Dedifferentiated amniotic fluid mesenchymal stem cell (primary cell): ENCODE measurements around the gene ATP7A.
"Not testable (repeated sequence)": the region's sequence is repeated elsewhere in the genome, so short reads cannot be mapped to it uniquely, and the experiment has no call there.

Experiments
- DNase-seq: peaks from one replicate; pipeline ENCODE4 v3.0.0-alpha.2; 2016; ENCODE audit errors: extremely low spot score

Gene ATP7A

DNA sequence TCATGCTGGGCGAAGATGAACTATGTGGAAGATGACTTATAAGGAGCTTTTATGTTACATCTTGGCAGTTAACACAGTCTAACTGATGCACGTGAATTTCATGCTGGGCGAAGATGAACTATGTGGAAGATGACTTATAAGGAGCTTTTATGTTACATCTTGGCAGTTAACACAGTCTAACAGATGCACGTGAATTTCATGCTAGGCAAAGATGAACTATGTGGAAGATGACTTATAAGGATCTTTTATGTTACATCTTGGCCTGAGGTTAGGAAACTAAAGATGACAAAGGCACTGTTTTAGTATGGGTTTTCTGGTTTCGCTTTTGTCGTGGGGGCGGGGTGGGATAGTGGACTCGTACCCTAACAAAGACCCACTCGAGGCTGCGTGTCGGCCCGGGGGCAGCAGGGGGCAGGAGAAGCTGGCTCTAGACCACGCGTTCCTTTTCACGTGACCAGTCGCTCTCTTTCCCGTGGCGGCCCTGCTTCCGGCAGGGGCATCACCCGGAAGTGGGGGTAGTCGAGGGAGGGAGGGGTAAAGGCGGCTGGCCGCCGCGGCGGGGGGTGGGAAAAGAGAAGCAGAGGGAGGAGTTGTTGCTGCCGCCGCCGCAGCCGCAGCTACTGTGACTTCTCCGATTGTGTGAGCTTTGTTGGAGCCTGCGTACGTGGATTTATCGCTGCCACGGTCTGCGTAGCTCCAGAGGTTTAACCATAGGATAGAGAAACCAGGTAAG is at the start of gene ATP7A:
TSS of gene ATP7A (plus strand) at position 586 of the 733 bp plus-strand sequence. CDS start 60,949 bp downstream, outside the sequence.
- DNase-seq: peak; percentile 77

DNA sequence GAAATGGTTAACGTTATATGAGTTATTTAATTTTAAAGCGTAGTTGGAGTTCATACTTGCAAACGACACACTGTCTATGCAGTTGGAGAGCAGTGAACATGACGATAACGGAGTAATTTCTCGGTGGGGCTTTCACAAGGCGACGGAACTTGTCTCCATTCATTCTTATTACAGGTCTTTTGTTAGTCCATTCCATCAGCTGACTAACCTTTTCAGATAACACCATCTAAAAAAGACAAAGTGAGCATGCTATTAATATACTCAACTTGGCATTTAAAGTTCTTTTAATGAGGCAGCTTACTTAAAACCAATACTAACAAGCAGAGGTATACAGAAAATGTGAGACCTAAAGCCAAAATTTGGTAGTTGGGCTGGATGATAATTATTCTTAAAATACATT is 35.1 kb upstream of the ATP7A start:
- DNase-seq: no peak

DNA sequence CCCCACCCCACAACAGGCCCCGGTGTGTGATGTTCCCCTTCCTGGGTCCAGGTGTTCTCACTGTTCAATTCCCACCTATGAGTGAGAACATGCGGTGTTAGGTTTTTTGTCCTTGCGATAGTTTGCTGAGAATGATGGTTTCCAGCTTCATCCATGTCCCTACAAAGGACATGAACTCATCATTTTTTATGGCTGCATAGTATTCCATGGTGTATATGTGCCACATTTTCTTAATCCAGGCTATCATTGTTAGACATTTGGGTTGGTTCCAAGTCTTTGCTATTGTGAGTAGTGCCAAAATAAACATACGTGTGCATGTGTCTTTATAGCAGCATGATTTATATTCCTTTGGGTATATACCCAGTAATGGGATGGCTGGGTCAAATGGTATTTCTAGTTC is 29.1 kb upstream of the ATP7A start:
- not testable (repeated sequence) for DNase-seq

DNA sequence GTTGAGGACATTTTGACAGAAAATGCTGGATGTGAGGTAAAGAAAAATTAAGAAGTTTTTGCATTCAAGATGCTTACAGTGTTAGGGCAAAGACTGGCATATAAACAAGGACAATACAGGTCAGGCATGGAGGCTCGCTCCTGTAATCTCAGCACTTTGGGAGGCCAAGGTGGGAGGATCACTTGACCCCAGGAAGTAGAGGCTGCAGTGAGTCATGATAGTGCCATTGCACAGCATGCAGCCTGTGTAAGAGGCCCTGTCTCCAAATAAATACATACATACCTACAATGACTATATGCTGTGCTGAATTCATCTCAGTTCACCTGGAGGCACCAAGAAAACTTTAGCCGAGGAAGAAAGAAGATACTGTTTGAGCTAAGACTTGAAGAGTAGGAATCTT is 17.6 kb upstream of the ATP7A start:
- DNase-seq: no peak

DNA sequence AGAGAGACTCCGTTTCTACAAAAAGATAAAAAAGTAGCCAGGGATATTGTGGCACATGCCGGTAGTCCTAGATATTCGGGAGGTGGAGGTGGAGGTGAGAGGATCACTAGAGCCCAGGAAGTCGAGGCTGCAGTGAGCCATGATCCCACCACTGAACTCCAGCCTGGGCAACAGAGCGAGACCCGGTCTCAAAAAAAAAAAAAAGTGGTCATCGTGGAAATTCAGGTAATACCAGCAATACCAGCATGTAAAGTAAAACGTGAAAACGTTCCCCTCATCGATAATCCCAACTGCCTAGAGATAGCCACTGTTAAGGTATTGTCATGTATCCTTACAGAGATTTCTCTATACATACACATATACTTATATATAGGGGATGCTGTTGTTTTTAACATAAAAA is 16.8 kb upstream of the ATP7A start:
- no peak for DNase-seq

DNA sequence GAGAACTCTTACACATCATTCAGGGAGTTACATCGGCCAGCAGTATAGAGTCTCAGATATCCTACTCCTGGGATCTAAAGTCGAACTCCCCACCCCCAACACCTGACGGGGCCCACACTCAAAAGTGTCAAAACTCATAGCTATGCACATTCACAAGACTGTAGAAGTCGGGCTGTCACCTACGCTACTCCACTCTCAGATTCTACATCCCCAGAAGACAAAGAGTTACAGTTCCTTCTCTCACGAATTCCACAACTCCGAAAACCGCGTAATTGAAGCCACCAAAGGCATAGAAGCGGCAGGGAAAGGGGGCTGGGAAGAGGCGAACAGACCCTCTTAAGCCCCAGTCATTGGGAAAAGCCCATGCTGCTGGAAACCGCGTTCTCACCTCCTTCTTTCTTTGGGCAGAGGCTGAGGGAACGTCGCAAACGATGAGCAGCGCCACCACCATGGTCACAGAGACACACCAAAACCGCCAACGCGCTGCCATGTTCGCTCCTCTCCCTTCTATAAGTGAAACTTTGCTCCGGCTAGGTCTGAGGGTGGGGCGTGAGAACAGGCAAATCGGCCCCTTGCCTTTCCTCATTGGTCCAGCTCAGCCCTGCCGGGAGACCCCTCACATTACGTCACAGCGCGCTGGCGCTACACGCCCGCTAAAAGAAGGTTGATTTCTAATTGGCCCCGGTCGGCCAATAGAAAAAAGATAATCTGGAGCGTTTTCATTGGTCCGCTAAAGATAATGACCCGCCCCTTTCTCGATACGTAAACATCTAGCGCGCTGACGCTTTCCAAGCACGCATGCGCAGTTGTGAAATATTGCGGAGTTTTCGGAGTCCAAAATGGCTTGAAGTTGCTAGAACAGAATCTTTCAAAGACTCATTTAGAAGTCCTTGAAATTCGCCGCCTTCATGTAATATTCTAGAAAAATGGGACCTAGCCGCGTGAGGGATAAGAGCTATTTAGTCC is 15.3 kb upstream of the ATP7A start, which contains the start of gene MAGT1:
TSS of gene MAGT1 (minus strand) at position 515 of the 966 bp plus-strand sequence. CDS start at position 490, 25 bp downstream.
- DNase-seq: peak; percentile 95

DNA sequence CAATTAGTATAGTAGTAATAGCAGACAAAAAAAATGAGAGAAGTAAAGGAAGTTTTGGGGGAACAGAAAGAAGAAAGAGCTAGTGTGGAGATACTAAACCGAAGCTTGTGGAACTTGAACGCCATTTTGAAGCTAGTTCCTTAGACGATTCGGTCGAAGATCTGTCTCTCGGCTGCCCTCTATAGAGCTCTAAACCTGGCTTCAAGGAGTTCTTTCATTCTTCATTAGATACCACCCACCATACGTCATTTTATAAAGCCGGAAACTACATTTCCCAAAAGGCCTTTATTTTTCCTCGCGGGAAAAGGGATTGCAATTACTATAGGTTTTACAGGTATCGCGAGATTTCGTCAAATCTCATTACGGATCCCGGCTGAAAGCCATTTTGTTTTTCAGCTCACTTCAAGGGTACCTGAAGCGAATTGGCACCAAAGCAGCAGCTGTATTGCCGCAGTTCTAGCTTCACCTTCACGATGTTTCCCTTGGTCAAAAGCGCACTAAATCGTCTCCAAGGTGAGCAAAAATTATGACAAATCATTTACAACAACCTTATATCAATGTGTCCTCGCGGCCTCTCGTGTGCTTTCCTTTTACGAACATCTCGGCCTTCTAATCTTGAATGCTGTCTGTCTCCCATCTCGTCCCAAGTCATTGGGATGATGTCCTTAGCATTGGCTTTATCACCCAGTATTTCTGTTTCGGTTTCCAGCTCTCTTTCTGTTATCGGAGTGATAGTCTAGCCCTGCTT is 11.2 kb upstream of the ATP7A start, which contains the start of gene COX7B:
TSS of gene COX7B (plus strand) at position 388 of the 748 bp plus-strand sequence. CDS start at position 474, 86 bp downstream.
- DNase-seq: peak; percentile 97

DNA sequence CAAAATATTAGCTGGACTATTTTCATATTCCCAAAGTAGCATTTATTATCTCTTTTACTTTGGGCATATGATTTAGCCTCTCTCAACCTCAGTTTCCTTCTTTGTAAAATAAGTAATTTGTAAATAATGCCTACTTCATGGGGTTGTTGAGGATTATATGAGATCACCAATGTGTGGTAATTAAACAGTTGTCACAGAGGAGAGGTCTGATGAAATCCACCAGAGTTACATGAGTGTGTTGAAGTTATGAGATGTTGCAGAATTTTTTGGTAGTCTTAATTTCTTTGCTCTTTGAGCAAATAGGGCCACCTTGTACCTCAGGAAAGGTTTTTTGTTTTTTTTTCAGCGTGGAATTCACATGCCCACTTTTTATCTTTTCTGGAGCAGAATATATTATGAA is 9.8 kb upstream of the ATP7A start:
- no peak for DNase-seq

DNA sequence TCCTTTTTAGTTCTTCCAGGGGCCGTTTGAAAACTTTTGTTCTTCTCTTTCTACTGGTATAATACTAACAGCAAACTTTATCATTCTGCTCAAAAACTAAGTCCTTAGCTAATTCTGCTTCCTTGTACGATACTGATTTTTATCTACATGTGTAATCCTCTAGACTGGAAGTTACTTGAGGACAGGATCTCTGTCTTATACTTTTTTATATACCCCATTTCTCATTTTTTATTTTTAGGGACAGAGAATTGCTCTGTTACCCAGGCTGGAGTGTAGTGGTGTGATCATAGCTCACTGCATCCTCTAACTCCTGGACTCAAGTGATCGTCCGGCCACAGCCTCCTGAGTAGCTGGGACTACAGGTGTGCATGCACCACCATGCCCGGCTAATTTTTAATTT is 9.0 kb upstream of the ATP7A start:
- DNase-seq: no peak

DNA sequence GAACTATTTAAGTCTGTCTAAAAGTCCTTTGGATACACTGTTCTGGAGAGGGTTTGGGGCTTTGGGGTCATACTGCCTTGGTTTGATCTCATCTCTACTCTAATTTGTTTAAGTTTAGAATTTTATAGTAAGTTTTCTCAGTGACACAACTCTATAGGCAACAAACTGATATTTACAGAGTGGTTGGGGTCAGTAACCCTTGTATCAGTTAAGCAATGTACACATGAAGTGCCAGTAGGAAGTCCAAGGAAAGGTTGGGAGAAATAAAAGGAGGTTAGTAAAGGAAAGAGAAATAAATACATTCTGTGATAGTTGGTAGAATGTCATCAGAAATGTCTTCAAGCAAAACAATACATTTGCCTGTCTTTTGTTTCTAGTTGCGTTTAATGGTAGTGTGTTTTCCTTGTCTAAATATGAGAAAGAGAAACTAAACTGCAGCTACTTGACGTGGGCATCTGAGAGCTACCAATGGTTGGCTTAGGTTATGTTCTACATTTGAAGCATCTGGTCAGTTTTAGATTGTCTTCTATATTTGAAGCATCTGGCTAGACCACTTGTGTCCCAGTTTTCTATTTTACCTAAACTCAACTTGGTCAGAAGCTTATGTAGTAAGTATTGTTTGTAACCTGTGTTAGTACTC is 6.9 kb downstream of the ATP7A start:
- DNase-seq: no peak

DNA sequence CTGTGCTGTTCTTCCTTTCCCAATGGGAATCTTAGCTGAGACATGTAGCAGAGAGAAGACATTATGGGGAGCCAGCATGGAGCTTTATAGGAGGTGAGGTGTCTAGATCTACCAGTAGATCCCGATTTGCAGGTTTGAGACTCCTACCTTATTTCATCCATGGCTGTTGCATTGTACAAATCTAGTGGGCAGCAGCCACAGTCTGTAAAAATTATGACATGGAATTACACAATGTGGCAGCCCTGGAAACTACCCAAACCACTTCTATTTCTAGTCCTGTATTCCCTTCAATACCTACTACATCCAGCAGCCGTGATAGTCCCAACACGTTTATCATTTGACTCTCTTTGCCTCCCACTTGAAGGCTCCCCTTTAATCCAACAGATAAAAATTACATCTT is 8.1 kb downstream of the ATP7A start:
- no peak for DNase-seq

DNA sequence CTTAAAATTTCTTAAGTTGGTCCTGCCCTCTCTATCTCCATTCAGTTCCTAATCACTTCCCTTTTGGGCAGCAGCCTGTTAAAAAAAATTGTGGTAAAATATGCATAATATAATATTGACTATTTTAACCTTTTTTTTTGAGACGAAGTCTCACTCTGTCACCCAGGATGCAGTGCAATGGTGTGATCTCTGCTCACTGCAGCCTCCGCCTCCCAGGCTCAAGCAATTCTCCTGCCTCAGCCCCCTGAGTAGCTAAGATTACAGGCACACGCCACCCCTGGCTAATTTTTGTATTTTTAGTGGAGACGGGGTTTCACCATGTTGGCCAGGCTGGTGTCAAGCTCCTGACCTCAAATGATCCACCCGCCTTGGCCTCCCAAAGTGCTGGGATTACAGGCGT is 8.9 kb downstream of the ATP7A start:
- DNase-seq: not testable (repeated sequence)

DNA sequence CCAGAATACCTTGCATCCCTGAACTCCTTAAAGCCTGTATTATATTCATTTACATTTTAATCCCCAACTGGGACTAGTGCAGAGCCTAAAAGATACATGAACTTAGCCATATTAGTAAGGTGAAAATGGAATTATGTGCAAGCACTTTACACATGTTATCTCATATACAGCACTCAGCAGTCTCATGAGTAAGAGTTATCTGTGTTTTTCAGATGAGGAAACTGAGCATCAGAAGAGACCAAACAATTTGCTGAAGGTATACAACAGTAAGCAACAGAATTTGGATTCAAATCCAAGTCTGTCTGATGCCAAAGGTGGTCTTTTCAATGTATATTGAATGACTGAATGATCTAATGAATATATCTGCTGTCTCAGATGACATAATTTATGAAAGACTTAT is 12.3 kb downstream of the ATP7A start:
- no peak for DNase-seq

DNA sequence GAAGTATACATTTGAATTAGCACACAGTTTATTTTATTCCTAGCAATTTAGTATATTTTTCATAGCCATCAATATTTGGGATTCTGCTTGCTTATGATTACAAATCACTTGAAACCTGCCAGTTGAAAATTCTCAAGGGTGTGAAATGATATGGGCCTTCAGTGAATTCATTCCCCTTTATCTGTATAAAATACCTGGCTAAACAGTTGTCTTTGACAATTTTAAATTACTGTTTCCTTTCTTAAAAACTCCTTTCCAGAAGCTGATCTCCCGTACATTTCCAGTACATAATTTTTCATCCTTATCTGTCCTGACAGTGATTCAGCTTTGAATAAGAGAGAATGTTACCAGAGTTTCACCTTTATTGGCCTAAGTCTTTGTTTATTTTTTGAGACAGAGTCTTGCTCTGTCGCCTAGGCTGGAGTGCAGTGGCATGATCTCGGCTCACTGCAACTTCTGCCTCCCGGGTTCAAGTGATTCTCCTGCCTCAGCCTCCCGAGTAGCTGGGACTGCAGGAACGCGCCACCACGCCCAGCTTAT is 13.9 kb downstream of the ATP7A start:
- no peak for DNase-seq

DNA sequence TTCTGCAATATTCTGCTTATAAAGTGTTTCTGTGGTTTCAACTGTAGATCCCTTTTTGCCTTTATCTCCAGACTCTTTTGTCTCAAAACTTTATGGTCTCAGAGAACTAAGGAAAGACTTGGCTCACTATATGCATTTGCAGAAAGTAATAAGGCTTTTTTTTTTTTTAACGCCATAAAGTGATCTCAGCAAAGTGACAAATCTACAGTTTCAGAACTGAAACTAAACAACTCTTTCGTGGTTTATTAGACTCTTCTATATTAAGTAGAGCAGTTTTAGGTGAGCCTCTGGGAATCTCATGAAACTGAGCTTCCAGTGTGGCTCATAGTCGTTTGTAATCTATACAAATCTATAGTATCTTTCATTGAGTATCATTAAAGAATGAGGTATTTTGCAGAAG is 15.3 kb downstream of the ATP7A start:
- no peak for DNase-seq

DNA sequence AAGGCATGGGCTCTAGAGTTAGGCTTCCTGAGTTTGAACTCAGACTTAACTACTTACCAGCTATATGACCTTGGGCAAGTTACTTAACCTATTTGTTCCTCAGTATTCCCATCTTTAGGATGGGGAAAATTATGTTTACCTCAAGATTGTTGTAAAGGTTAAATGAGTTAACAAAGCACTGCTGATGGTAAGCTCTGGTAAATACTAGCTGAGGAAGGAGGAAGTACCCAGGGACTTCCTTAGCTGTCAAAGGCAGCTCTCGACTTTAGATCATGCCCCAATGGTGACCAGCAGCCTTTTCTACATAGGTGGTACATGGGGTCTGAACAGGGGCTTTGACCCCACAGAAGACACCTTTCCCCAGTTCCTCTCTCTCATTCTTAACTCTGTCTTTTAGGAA is 20.1 kb downstream of the ATP7A start:
- DNase-seq: no peak

DNA sequence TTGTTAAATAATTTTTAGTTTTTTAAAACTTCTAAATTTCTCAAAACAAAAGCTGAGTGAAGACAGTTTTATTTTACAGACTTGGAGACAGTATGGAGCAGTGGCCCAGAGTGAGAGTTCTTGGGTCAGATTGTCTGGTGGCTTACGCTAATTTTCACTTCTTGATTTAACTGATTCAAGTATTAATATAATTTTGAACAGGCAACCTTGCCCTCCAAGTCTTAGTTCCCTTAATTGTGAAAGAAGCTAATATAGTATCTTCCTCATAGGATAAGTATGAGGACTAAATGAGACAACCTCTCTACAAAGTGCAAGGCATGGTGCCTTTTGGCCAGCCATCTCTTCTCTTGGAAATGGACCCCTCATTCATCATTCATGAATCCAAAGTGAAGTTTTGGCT is 25.4 kb downstream of the ATP7A start:
- no peak for DNase-seq

DNA sequence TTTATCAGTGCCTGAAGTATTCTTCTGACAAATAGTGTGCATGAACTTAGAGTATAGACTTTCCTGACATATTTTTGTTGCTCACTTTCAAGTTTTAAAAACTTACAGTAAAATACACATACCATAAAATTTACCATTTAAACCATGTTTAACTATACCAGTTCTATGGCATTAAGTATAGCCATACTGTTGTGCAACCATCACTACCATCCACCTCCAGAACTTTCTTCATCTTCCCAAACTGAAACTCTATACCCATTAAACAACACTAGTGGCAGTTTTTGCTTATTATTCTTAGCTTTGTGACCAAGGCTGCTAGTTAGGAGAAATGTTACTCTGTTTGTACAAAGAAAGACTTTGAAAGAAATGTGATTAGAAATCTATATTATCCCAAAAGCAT is 25.8 kb downstream of the ATP7A start:
- no peak for DNase-seq

DNA sequence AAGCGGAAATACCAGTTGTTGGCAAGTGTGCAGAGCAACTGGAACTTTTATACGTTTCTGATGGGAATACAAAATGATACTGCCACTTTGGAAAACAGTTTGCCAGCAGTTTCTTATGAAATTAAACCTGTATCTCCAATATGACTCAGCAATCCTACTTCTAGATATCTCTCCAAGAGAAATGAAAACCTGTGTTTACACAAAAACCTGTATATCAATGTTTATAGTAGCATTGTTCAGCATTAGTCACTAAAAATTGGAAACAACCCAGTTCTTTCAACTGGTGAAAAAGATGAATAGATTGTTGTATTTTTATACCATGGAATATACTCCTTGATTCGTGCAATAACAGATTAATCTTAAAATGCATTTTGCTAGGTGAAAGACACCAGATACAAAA is 26.8 kb downstream of the ATP7A start:
- no peak for DNase-seq

DNA sequence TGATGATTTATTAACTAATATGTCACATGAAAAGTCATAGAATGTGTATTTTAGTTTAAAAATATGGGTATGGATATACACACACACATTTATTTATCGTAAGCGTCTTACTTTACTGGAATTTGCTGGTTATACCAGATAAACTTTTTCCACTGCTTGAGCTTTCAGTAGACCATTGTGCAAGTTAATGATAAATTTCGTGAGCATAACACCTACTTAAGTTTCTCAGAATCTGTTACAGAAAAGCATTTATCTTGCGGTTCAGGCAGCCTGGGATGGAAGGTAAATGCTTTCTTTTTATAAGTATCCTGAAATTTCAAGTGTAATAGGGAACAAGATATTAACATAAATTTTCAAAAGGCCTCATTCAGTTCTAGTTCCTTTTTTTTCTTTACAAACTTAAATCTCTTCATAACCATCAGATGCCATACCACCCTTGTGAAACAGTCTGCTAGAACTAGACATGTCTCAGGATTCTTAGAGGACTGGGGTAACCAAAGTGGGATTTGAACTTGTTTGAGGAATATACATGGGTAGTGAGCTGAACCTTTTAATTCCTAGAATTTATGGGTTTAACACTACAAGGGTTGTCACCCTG is 27.7 kb downstream of the ATP7A start:
- DNase-seq: no peak

DNA sequence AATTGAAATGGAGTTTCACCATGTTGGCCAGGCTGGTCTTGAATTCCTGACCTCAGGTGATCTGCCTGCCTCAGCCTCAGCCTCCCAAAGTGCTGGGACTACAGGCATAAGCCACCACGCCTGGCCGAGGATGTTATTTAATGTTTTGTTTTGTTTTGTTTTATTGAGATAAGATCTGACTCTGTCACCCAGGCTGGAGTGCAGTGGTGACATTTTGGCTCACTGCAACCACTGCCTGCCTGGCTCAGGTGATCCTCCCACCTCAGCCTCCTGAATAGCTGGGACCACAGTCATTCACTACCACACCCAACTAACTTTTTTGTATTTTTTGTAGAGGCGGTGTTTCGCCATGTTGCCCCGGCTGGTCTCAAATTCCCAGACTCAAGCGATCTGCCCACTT is 34.5 kb downstream of the ATP7A start:
- DNase-seq: not testable (repeated sequence)
